ENCODE data around the gene AOAH.
A peak's percentile ranks its signal among the peaks of the same experiment; 100 is the strongest.
"Not testable (repeated sequence)": the region's sequence is repeated elsewhere in the genome, so short reads cannot be mapped to it uniquely, and the experiment has no call there.

AOAH gene

GRCh38 chr7:36469236-36469635 lies 255.1 kb downstream of the AOAH start:
- TF ChIP-seq CTCF (IDR thresholded peaks at IDR 0.05; ENCODE audit: low read depth, low read length, missing control alignments) = no peak
- no peak overlapping the region for H3K4me3 ChIP-seq (ENCODE audit: low read depth, low read length)
- H3K36me3 ChIP-seq (replicated peaks) = no peaks in the 10 kb centered on the region
- no peak for DNase-seq
- in situ Hi-C loops (cut with HindIII; ENCODE audit: low pct_ligation_motif_present, low sequenced_read_pairs) = no loop called here
- no peaks in the 10 kb centered on the region for H3K27me3 ChIP-seq (replicated peaks)
- no peak overlapping the region for H3K27ac ChIP-seq

GRCh38 chr7:36468370-36469101 lies 255.8 kb downstream of the AOAH start:
- in situ Hi-C loops (cut with HindIII; ENCODE audit: low pct_ligation_motif_present, low sequenced_read_pairs) = no loop called here
- Histone ChIP-seq H3K36me3 (replicated peaks) (no peaks in the 10 kb centered on the region), H3K27ac (no peak overlapping the region), H3K4me3 (ENCODE audit: low read depth, low read length) (no peak overlapping the region), H3K27me3 (replicated peaks) (no peaks in the 10 kb centered on the region)
- DNase-seq = peak; percentile 35
- TF ChIP-seq CTCF (IDR thresholded peaks at IDR 0.05; ENCODE audit: low read depth, low read length, missing control alignments) = no peak

GRCh38 chr7:36466001-36466400 lies 258.3 kb downstream of the AOAH start:
- in situ Hi-C loops (cut with HindIII; ENCODE audit: low pct_ligation_motif_present, low sequenced_read_pairs); H3K4me3 ChIP-seq (ENCODE audit: low read depth, low read length); DNase-seq; H3K27ac ChIP-seq; H3K36me3 ChIP-seq (replicated peaks); H3K27me3 ChIP-seq (replicated peaks): not testable (repeated sequence)

GRCh38 chr7:36464271-36464670 lies 260.0 kb downstream of the AOAH start:
- in situ Hi-C loops (cut with HindIII; ENCODE audit: low pct_ligation_motif_present, low sequenced_read_pairs) = no loop called here
- DNase-seq = no peak
- Histone ChIP-seq H3K4me3 (ENCODE audit: low read depth, low read length) (no peak overlapping the region), H3K27me3 (replicated peaks) (no peaks in the 10 kb centered on the region), H3K27ac (no peak overlapping the region), H3K36me3 (replicated peaks) (no peaks in the 10 kb centered on the region)
- TF ChIP-seq CTCF (IDR thresholded peaks at IDR 0.05; ENCODE audit: low read depth, low read length, missing control alignments) = no peak

Data from brain microvascular endothelial cell (primary cell).